ENCODE measurements around the gene RTTN.

Gene RTTN

GRCh38 chr18:70188113-70188512 is 17.4 kb downstream of the RTTN start:
- TF ChIP-seq, protein P1, sequence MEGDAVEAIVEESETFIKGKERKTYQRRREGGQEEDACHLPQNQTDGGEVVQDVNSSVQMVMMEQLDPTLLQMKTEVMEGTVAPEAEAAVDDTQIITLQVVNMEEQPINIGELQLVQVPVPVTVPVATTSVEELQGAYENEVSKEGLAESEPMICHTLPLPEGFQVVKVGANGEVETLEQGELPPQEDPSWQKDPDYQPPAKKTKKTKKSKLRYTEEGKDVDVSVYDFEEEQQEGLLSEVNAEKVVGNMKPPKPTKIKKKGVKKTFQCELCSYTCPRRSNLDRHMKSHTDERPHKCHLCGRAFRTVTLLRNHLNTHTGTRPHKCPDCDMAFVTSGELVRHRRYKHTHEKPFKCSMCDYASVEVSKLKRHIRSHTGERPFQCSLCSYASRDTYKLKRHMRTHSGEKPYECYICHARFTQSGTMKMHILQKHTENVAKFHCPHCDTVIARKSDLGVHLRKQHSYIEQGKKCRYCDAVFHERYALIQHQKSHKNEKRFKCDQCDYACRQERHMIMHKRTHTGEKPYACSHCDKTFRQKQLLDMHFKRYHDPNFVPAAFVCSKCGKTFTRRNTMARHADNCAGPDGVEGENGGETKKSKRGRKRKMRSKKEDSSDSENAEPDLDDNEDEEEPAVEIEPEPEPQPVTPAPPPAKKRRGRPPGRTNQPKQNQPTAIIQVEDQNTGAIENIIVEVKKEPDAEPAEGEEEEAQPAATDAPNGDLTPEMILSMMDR (IDR thresholded peaks at IDR 0.05; ENCODE audit: control insufficient read depth, extremely low read depth, insufficient read depth), result no peak
- H3K4me3 ChIP-seq (ENCODE audit: low read depth, low read length), result no peak overlapping the region
- no peak for DNase-seq (ENCODE audit: low read depth)

DNA sequence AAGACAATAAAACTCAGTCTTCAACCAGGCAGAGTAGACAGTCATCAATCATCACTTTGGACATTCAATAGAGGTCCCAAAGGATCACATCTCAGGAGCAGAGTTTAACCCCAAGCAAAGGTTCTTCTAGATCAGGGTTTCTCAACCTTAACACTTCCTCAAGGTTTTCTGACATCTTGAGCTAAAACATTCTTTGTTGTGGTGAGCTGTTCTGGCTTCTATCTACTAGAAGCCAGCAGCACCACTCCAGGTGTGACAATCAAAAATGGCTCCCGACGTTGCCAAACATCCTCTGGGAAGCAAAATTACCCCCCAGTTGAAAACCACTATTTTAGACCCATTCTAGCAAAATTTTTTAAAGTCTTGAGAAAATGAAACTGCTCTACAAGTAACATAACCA is 22.0 kb downstream of the RTTN start:
- H3K4me3 ChIP-seq (ENCODE audit: low read depth, low read length), result no peak overlapping the region
- DNase-seq (ENCODE audit: low read depth), result no peak
- TF ChIP-seq, protein P1 (IDR thresholded peaks at IDR 0.05; ENCODE audit: control insufficient read depth, extremely low read depth, insufficient read depth), result no peak

DNA sequence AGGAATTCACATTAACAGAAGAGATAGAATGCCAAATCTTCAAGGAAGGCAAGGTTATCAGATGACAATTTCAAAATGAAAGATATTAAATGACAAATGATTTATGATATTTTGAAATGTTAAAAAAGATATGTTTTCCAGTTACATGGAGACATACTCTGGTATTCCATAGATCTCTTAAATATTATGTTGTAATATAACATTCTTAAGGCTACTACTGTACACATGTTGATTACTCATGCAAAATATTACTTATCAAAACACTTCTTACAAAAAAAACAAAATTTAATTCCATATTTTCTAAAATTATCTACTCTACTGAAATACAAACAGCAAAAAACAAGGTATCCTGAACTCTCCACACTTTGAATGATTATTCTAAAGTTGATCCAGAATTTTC is 22.9 kb downstream of the RTTN start:
- DNase-seq (ENCODE audit: low read depth), result no peak
- TF ChIP-seq, protein P1 (IDR thresholded peaks at IDR 0.05; ENCODE audit: control insufficient read depth, extremely low read depth, insufficient read depth), result no peak
- no peak overlapping the region for H3K4me3 ChIP-seq (ENCODE audit: low read depth, low read length)

DNA sequence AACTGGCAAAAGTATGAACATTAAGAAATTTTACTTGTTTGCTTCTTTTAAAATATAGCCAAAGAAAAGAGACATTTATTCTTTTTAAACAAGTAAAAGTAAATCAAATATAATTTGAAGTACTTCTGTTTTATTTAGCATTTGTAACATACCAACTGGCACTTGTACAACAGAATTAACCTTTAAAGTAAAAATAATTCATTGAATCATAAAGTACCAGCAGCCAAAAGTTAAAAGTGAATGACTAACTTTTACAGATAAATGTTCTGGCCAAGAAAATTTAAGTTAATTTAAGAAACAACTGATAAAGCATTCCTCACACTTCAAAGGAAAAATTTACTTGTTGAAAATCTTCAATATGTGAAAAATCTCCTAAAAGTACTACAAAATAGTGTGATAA is 23.8 kb downstream of the RTTN start:
- no peak overlapping the region for H3K4me3 ChIP-seq (ENCODE audit: low read depth, low read length)
- no peak for DNase-seq (ENCODE audit: low read depth)
- TF ChIP-seq, protein P1 (IDR thresholded peaks at IDR 0.05; ENCODE audit: control insufficient read depth, extremely low read depth, insufficient read depth), result no peak

GRCh38 chr18:70181015-70181414 is 24.5 kb downstream of the RTTN start:
- no peak for DNase-seq (ENCODE audit: low read depth)
- H3K4me3 ChIP-seq (ENCODE audit: low read depth, low read length), result no peak overlapping the region
- TF ChIP-seq, protein P1 (IDR thresholded peaks at IDR 0.05; ENCODE audit: control insufficient read depth, extremely low read depth, insufficient read depth), result no peak

DNA sequence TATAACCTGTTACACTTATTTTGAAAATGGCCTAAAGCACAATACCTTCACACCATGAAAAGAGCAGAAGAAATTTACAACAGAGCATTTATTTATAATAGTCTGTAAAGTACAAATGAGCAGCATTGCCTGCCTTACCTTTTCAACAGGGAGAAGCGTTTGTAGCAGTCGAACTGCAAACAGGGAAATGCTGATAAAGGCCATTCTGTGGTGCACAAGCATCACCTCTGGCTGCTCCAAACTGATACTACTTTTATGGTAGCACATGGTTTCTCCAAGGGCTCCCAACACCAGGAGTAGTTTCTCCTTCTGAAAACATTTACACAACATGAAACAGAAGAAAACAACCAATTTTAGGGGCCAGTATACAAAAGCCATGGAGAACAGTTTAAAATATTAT is 28.9 kb downstream of the RTTN start:
- no peak for DNase-seq (ENCODE audit: low read depth)
- TF ChIP-seq, protein P1 (IDR thresholded peaks at IDR 0.05; ENCODE audit: control insufficient read depth, extremely low read depth, insufficient read depth), result no peak
- no peak overlapping the region for H3K4me3 ChIP-seq (ENCODE audit: low read depth, low read length)

DNA sequence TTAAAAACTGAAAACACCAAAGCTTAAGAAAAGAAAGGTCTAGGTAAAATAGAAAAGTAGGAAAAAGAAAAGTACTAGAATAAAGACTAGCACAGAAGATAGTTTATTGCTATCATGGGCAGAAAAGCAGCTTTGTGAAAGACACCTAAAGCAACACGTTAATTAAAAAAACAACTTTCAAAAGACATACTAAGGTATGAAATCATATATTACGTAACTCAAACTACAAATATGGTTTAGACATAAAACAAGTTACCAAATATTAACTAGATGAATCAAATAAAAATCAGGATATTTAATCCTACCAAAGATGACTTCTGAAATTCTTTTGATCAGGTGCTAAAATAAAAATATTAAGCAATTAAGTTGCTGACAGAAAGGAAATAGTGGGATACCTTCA is 30.3 kb downstream of the RTTN start:
- TF ChIP-seq, protein P1 (IDR thresholded peaks at IDR 0.05; ENCODE audit: control insufficient read depth, extremely low read depth, insufficient read depth), result no peak
- H3K4me3 ChIP-seq (ENCODE audit: low read depth, low read length), result no peak overlapping the region
- DNase-seq (ENCODE audit: low read depth), result no peak
